H9 (cell line): Measurements from ENCODE around the gene MAP2K2. TPM values are rescaled to one million over a fixed set of nuclear protein-coding genes. Genes with fewer than 3 reads are reported as not detected.

ENCODE experiments used
- DNase-seq: peaks from one replicate; pipeline ENCODE4 v3.0.0-alpha.2; 2017
- H2AFZ ChIP-seq: one replicate; pipeline ENCODE4 v1.6.1; 2013; ENCODE audit warnings: mild to moderate bottlenecking, low read length, control low read depth, moderate library complexity
- H2AK5ac ChIP-seq: 2 replicates; pipeline ENCODE4 v1.6.1; 2013; ENCODE audit warnings: low read length, control low read depth, mixed read lengths; ENCODE audit not compliant: insufficient read length
- H2BK120ac ChIP-seq: one replicate; pipeline ENCODE4 v1.6.1; 2013; ENCODE audit warnings: low read depth, mild to moderate bottlenecking, low read length, control low read depth, inconsistent platforms; ENCODE audit not compliant: poor library complexity, severe bottlenecking
- H2BK12ac ChIP-seq: 2 replicates; pipeline ENCODE4 v1.6.1; 2013; ENCODE audit warnings: low read length, control low read depth, mixed read lengths, low read depth; ENCODE audit not compliant: insufficient read length
- H2BK15ac ChIP-seq: 2 replicates; pipeline ENCODE4 v1.6.1; 2013; ENCODE audit warnings: low read depth, low read length, control low read depth
- H2BK20ac ChIP-seq: one replicate; pipeline ENCODE4 v1.6.1; 2013; ENCODE audit warnings: low read depth, mild to moderate bottlenecking, low read length, control low read depth, inconsistent platforms; ENCODE audit not compliant: poor library complexity, severe bottlenecking
- H2BK5ac ChIP-seq: 2 replicates; pipeline ENCODE4 v1.6.1; 2013; ENCODE audit warnings: low read length, control low read depth, mixed read lengths; ENCODE audit not compliant: insufficient read length
- H3K14ac ChIP-seq: 2 replicates; pipeline ENCODE4 v1.6.1; 2013; ENCODE audit warnings: low read length, control low read depth; ENCODE audit not compliant: insufficient read depth
- H3K18ac ChIP-seq: 2 replicates; pipeline ENCODE4 v1.6.1; 2013; ENCODE audit warnings: low read depth, mild to moderate bottlenecking, mixed read lengths, low read length, control low read depth; ENCODE audit not compliant: insufficient read length
- H3K23ac ChIP-seq: 2 replicates; pipeline ENCODE4 v1.6.1; 2013; ENCODE audit warnings: low read length, control low read depth, mixed read lengths, low read depth; ENCODE audit not compliant: insufficient read length
- H3K23me2 ChIP-seq: 2 replicates; pipeline ENCODE4 v1.6.1; 2013; ENCODE audit warnings: low read depth, mild to moderate bottlenecking, mixed read lengths, low read length, control low read depth; ENCODE audit not compliant: insufficient read length, poor library complexity, severe bottlenecking
- H3K27ac ChIP-seq: 2 replicates; pipeline ENCODE4 v1.5.1; 2013; ENCODE audit warnings: low read length, control low read depth, mixed read lengths, low read depth; ENCODE audit not compliant: insufficient read length
- H3K27me3 ChIP-seq: 2 replicates; pipeline ENCODE4 v1.6.1; 2013; ENCODE audit warnings: low read length, control low read depth, inconsistent platforms; ENCODE audit not compliant: insufficient read depth
- H3K4ac ChIP-seq: 2 replicates; pipeline ENCODE4 v1.6.1; 2013; ENCODE audit warnings: low read depth, mild to moderate bottlenecking, control low read depth, inconsistent platforms, low read length, moderate library complexity
- H3K4me1 ChIP-seq: 2 replicates; pipeline ENCODE4 v1.6.1; 2013; ENCODE audit warnings: low read length, control low read depth, inconsistent platforms; ENCODE audit not compliant: insufficient read depth
- H3K4me2 ChIP-seq: 2 replicates; pipeline ENCODE4 v1.6.1; 2013; ENCODE audit warnings: low read length, control low read depth, mixed read lengths; ENCODE audit not compliant: insufficient read length, insufficient read depth
- H3K56ac ChIP-seq: 2 replicates; pipeline ENCODE4 v1.6.1; 2013; ENCODE audit warnings: low read depth, mild to moderate bottlenecking, mixed read lengths, low read length, control low read depth; ENCODE audit not compliant: insufficient read length
- H3K79me1 ChIP-seq: 2 replicates; pipeline ENCODE4 v1.6.1; 2013; ENCODE audit warnings: low read depth, mild to moderate bottlenecking, moderate library complexity, low read length, control low read depth, inconsistent platforms; ENCODE audit not compliant: insufficient read depth, poor library complexity, severe bottlenecking
- H3K79me2 ChIP-seq: 2 replicates; pipeline ENCODE4 v1.6.1; 2013; ENCODE audit warnings: low read length, control low read depth, inconsistent platforms; ENCODE audit not compliant: insufficient read depth
- H3K9ac ChIP-seq: 2 replicates; pipeline ENCODE4 v1.6.1; 2013; ENCODE audit warnings: low read length, control low read depth, mixed read lengths; ENCODE audit not compliant: insufficient read length; ENCODE audit errors: extremely low read depth
- H3K9me3 ChIP-seq: one replicate; pipeline ENCODE4 v1.6.1; 2013; ENCODE audit warnings: low read depth, low read length, inconsistent platforms; ENCODE audit not compliant: control insufficient read depth
- H3T11ph ChIP-seq: one replicate; pipeline ENCODE4 v1.6.1; 2013; ENCODE audit warnings: mild to moderate bottlenecking, low read length, control low read depth, inconsistent platforms
- H4K20me1 ChIP-seq: one replicate; pipeline ENCODE4 v1.6.1; 2013; ENCODE audit not compliant: control insufficient read depth, insufficient read length, insufficient read depth
- H4K5ac ChIP-seq: 2 replicates; pipeline ENCODE4 v1.6.1; 2013; ENCODE audit warnings: low read depth, mild to moderate bottlenecking, mixed read lengths, low read length, control low read depth; ENCODE audit not compliant: insufficient read length
- H4K8ac ChIP-seq: replicated peaks from 2 replicates; pipeline ENCODE4 v1.6.1; 2013; ENCODE audit warnings: low read length, control low read depth, mixed read lengths, low read depth; ENCODE audit not compliant: insufficient read length
- H4K91ac ChIP-seq: 2 replicates; pipeline ENCODE4 v1.6.1; 2013; ENCODE audit warnings: low read depth, mild to moderate bottlenecking, moderate library complexity, mixed read lengths, low read length, control low read depth; ENCODE audit not compliant: insufficient read length
- H3K27ac Mint-ChIP-seq, 3 experiments: 2 replicates in 2 of 3; 3 replicates in 1 of 3; pipeline ENCODE4 v1.8.0; 2020 to 2021; ENCODE audit warnings: mixed read lengths in 3 of 3, mild to moderate bottlenecking in 1 of 3, moderate library complexity in 1 of 3
- H3K27me3 Mint-ChIP-seq: 2 replicates; pipeline ENCODE4 v1.8.0; 2021; ENCODE audit warnings: low read depth, mild to moderate bottlenecking, moderate library complexity, mixed read lengths
- H3K36me3 Mint-ChIP-seq, 3 experiments: 2 replicates in 2 of 3; 3 replicates in 1 of 3; pipeline ENCODE4 v1.8.0; 2020 to 2021; ENCODE audit warnings: low read depth in 3 of 3, mixed read lengths in 3 of 3; ENCODE audit not compliant: insufficient read depth in 1 of 3
- H3K4me1 Mint-ChIP-seq, 2 experiments: 2 replicates each; pipeline ENCODE4 v1.8.0; 2020; ENCODE audit warnings: mixed read lengths in 2 of 2
- H3K4me3 Mint-ChIP-seq, 2 experiments: 2 replicates in 1 of 2; 3 replicates in 1 of 2; pipeline ENCODE4 v1.8.0; 2020 to 2021; ENCODE audit warnings: mild to moderate bottlenecking in 2 of 2, mixed read lengths in 2 of 2, moderate library complexity in 1 of 2
- H3K9me3 Mint-ChIP-seq, 2 experiments: 2 replicates in 1 of 2; 3 replicates in 1 of 2; pipeline ENCODE4 v1.8.0; 2020; ENCODE audit warnings: mild to moderate bottlenecking in 2 of 2, mixed read lengths in 2 of 2, moderate library complexity in 1 of 2
- WGBS: extraction: QIAGEN DNeasy Blood & Tissue Kit; methylation state at CpG from one replicate; pipeline ENCODE4 v1.1.7; 2013; ENCODE audit warnings: missing lambda C conversion rate, low lambda C conversion rate, mixed read lengths; ENCODE audit not compliant: insufficient read length; ENCODE audit errors: extremely low coverage; 5-methylcytosine and 5-hydroxymethylcytosine counted together
- total RNA-seq: library from RNA; stranded (reverse); gene quantifications from 2 replicates; pipeline ENCODE4 v1.2.1, GENCODE V29; 2021
- TF ChIP-seq, protein P1 (sequence below): fragments of 200-600 bp; sonication (generic); conservative IDR thresholded peaks from 3 replicates; pipeline ENCODE4 v1.8.0; 2021; ENCODE audit warnings: antibody characterized with exemption, mild to moderate bottlenecking

Gene MAP2K2
- total RNA-seq, 1 experiment from 2014 or later = 167 TPM

DNA sequence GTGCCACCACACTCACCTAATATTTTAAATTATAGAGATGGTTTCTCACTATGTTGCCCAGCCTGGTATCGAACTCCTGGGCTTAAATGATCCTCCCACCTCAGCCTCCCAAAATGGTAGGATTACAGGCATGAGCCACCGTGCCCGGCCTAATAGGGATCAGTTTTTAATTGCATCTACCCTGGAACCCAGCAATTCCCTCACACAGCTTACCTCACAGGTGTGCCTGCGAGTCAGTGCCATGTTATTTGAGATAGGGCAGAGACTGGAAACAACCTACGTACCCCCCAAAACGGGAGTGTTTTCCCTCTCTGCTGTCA is 14.3 kb downstream of the MAP2K2 start:
- Histone ChIP-seq H2BK5ac (no peak overlapping the region), H3K23ac (no peak overlapping the region), H2BK12ac (no peak overlapping the region), H3K14ac (no peak overlapping the region), H3K4me1 (no peaks in the 10 kb centered on the region), H3K9ac (no peak overlapping the region), H3K79me1 (no peaks in the 10 kb centered on the region), H2BK120ac (no peak overlapping the region), H3K27me3 (no peaks in the 10 kb centered on the region), H3K56ac (no peak overlapping the region), H3K18ac (no peak overlapping the region), H2BK15ac (no peak overlapping the region), H2BK20ac (no peak overlapping the region), H2AK5ac (no peak overlapping the region), H3T11ph (no peak overlapping the region), H3K9me3 (no peaks in the 10 kb centered on the region), H4K91ac (no peak overlapping the region), H3K4ac (no peak overlapping the region), H3K4me2 (no peak overlapping the region), H4K5ac (no peak overlapping the region), H3K27ac (no peak overlapping the region), H2AFZ (no peak overlapping the region), H3K79me2 (no peaks in the 10 kb centered on the region), H3K23me2 (no peaks in the 10 kb centered on the region), H4K8ac (no peak overlapping the region), H4K20me1 (no peaks in the 10 kb centered on the region)
- Mint-ChIP-seq H3K27ac (no peak overlapping the region; a peak in 1 of 7 replicates), H3K27me3 (no peaks in the 10 kb centered on the region), H3K36me3 (peaks cover 66 to 92% (median 91%) of the 10 kb centered on the region in 3 experiments), H3K4me3 (no peak overlapping the region), H3K4me1 (no peaks in the 10 kb centered on the region), H3K9me3 (peaks cover 5% of the 10 kb centered on the region in 2 experiments; a peak in 2 of 5 replicates)
- no CpG with 5 or more reads among the region's 6 CpGs for WGBS
- TF ChIP-seq, protein P1, sequence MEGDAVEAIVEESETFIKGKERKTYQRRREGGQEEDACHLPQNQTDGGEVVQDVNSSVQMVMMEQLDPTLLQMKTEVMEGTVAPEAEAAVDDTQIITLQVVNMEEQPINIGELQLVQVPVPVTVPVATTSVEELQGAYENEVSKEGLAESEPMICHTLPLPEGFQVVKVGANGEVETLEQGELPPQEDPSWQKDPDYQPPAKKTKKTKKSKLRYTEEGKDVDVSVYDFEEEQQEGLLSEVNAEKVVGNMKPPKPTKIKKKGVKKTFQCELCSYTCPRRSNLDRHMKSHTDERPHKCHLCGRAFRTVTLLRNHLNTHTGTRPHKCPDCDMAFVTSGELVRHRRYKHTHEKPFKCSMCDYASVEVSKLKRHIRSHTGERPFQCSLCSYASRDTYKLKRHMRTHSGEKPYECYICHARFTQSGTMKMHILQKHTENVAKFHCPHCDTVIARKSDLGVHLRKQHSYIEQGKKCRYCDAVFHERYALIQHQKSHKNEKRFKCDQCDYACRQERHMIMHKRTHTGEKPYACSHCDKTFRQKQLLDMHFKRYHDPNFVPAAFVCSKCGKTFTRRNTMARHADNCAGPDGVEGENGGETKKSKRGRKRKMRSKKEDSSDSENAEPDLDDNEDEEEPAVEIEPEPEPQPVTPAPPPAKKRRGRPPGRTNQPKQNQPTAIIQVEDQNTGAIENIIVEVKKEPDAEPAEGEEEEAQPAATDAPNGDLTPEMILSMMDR = no peak
- no peak for DNase-seq
